GM23338 (cell line): ENCODE results near the gene RHOBTB3. TPM values are rescaled to one million over a fixed set of nuclear protein-coding genes. Genes with fewer than 3 reads are reported as not detected.
A peak's percentile ranks its signal among the peaks of the same experiment; 100 is the strongest.

Experiments
- ATAC-seq: fragments of 200-7000 bp; cut with Tn5 transposase; 3 replicates; pipeline ENCODE4 v1.9.1; 2020
- DNase-seq: peaks from one replicate; pipeline ENCODE4 v3.0.0-alpha.2; 2015; ENCODE audit warnings: low spot score
- H2AFZ ChIP-seq: fragments of 200-600 bp; sonication (generic); 2 replicates; pipeline ENCODE4 v1.8.0; 2016; ENCODE audit warnings: antibody characterized with exemption, mild to moderate bottlenecking, moderate library complexity
- H3F3A ChIP-seq: fragments of 200-600 bp; sonication (generic); replicated peaks from 2 replicates; pipeline ENCODE4 v1.8.0; 2017; ENCODE audit warnings: antibody characterized with exemption, mixed run types, low read depth
- H3K27ac ChIP-seq: fragments of 200-600 bp; sonication (generic); 2 replicates; pipeline ENCODE4 v1.6.1; 2016; ENCODE audit warnings: low read depth
- H3K27me3 ChIP-seq: fragments of 200-600 bp; sonication (generic); 2 replicates; pipeline ENCODE4 v1.8.0; 2016; ENCODE audit warnings: mild to moderate bottlenecking, mixed run types, moderate library complexity; ENCODE audit not compliant: insufficient read depth
- H3K36me3 ChIP-seq: fragments of 200-600 bp; sonication (generic); 2 replicates; pipeline ENCODE4 v1.8.0; 2016; ENCODE audit warnings: mild to moderate bottlenecking; ENCODE audit not compliant: insufficient read depth
- H3K4me1 ChIP-seq: fragments of 200-600 bp; sonication (generic); 2 replicates; pipeline ENCODE4 v1.8.0; 2016; ENCODE audit warnings: mild to moderate bottlenecking, moderate library complexity; ENCODE audit not compliant: insufficient read depth
- H3K4me2 ChIP-seq: fragments of 200-600 bp; sonication (generic); 2 replicates; pipeline ENCODE4 v1.7.1; 2017; ENCODE audit warnings: mixed run types
- H3K4me3 ChIP-seq: fragments of 200-600 bp; sonication (generic); 2 replicates; pipeline ENCODE4 v1.6.1; 2016; ENCODE audit warnings: mixed run types
- H3K79me2 ChIP-seq: fragments of 200-600 bp; sonication (generic); replicated peaks from 2 replicates; pipeline ENCODE4 v1.8.0; 2017; ENCODE audit warnings: mild to moderate bottlenecking; ENCODE audit not compliant: insufficient read depth
- H3K9me2 ChIP-seq: fragments of 200-600 bp; sonication (generic); 2 replicates; pipeline ENCODE4 v1.8.0; 2017; ENCODE audit not compliant: insufficient read depth
- H4K20me1 ChIP-seq: fragments of 200-600 bp; sonication (generic); replicated peaks from 2 replicates; pipeline ENCODE4 v1.8.0; 2017; ENCODE audit warnings: mild to moderate bottlenecking; ENCODE audit not compliant: insufficient read depth
- H3K27ac Mint-ChIP-seq: 2 replicates; pipeline ENCODE4 v1.8.0; 2020; ENCODE audit warnings: inconsistent platforms, mild to moderate bottlenecking, moderate library complexity, mixed read lengths
- H3K27me3 Mint-ChIP-seq: 3 replicates; pipeline ENCODE4 v1.8.0; 2022; ENCODE audit warnings: low read depth, mild to moderate bottlenecking, moderate library complexity, mixed read lengths, inconsistent platforms; ENCODE audit not compliant: insufficient read depth, poor library complexity
- H3K36me3 Mint-ChIP-seq: 3 replicates; pipeline ENCODE4 v1.8.0; 2021; ENCODE audit warnings: low read depth, mild to moderate bottlenecking, inconsistent platforms, moderate library complexity, mixed read lengths
- H3K4me1 Mint-ChIP-seq: 3 replicates; pipeline ENCODE4 v1.8.0; 2020; ENCODE audit warnings: mild to moderate bottlenecking, inconsistent platforms, mixed read lengths
- H3K4me3 Mint-ChIP-seq: 3 replicates; pipeline ENCODE4 v1.8.0; 2021; ENCODE audit warnings: moderate library complexity, mild to moderate bottlenecking, inconsistent platforms, mixed read lengths
- H3K9me3 Mint-ChIP-seq: 3 replicates; pipeline ENCODE4 v1.8.0; 2020; ENCODE audit warnings: moderate library complexity, mild to moderate bottlenecking, inconsistent platforms, mixed read lengths
- CREB1 ChIP-seq: fragments of 250-450 bp; sonication (Bioruptor Pico); IDR thresholded peaks from 2 replicates; pipeline ENCODE4 v1.5.0; 2020; ENCODE audit warnings: low read depth, mild to moderate bottlenecking, moderate library complexity
- CTCF ChIP-seq, 2 experiments: fragments of 200-600 bp in 1 of 2; sonication (generic) in 1 of 2; conservative IDR thresholded peaks; 2 replicates each; pipeline versions ENCODE4 v1.5.1 to v1.6.1; 2016 to 2017; ENCODE audit warnings: antibody characterized with exemption in 2 of 2, low read depth in 2 of 2, mild to moderate bottlenecking in 2 of 2, moderate library complexity in 1 of 2
- ETS1 ChIP-seq: IDR thresholded peaks from 2 replicates; pipeline ENCODE4 v1.6.1; 2016; ENCODE audit warnings: antibody characterized with exemption
- EZH2phosphoT487 ChIP-seq: fragments of 200-600 bp; sonication (generic); IDR thresholded peaks from one replicate; pipeline ENCODE4 v1.8.1; 2018; ENCODE audit warnings: antibody characterized with exemption; ENCODE audit not compliant: unreplicated experiment
- JUNB ChIP-seq: IDR thresholded peaks from one replicate; pipeline ENCODE4 v1.6.1; 2016; ENCODE audit warnings: antibody characterized with exemption; ENCODE audit not compliant: unreplicated experiment
- POLR2AphosphoS5 ChIP-seq: IDR thresholded peaks from 2 replicates; pipeline ENCODE4 v1.6.1; 2016; ENCODE audit warnings: antibody characterized with exemption, low read depth
- STAT1 ChIP-seq: IDR thresholded peaks from one replicate; pipeline ENCODE4 v1.6.1; 2016; ENCODE audit warnings: antibody characterized with exemption; ENCODE audit not compliant: unreplicated experiment
- ZNF114 ChIP-seq: fragments of 250-450 bp; sonication (Bioruptor Pico); IDR thresholded peaks from 2 replicates; pipeline ENCODE4 v1.5.0; 2020; ENCODE audit warnings: mild to moderate bottlenecking, moderate library complexity
- ZNF331 ChIP-seq: fragments of 250-450 bp; sonication (Bioruptor Pico); IDR thresholded peaks from 2 replicates; pipeline ENCODE4 v1.5.0; 2020; ENCODE audit warnings: low read depth, mild to moderate bottlenecking, moderate library complexity
- polyA plus RNA-seq: library from polyadenylated mRNA; unstranded; fragments of >200 nt; fragmentation: Nextera tagmentation; extraction: Ambion mirVana; gene quantifications from 2 replicates; pipeline ENCODE4 v1.2.1, GENCODE V29; 2016
- total RNA-seq: library from RNA; depleted of rRNA; stranded (reverse); fragments of >200 nt; shearing (Covaris generic); gene quantifications from 2 replicates; pipeline ENCODE4 v1.2.3, GENCODE V29; 2014

Gene RHOBTB3
- total and polyA plus RNA-seq, 2 experiments from 2014 or later = 10.0 to 13.4 TPM

DNA sequence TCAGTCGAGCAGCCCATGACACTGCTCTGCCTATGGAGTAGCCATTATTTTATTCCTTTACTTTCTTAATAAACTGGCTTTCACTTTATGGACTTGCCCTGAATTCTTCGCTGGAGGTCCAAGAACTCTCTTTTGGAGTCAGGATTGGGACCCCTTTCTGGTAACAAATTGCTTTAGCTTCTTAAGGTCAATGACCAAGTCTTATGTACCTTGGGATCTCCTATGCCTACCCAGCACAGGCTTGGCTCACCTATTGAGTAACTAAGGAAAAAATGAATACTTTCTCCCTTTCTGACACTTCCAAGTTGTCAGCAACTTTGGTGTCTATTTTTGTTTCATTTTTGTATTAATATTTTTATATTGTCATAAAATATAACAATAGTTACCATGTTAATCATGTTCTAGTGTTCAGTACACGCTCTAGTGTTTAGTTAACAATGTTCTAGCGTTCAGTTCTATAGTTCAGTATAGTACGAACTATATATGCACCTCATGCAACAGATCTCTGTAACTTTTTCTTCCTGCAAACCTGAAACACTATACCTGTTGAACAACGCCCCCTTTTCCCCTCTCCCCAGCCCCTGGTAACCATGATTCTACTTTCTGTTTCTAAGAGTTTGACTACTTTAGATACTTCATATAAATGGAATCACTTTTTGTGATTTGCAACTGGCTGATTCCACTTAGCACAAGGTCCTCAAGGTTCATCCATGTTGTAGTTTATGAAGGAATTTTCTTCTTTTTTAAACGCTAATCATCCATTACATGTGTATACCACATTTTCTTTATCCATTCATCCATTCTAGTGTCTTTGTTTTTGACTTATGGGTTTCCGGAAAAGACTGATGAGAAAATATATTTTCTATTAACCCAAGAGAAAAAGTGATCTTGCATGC, 1.8 kb upstream of the RHOBTB3 start (continued):
- TF ChIP-seq CTCF (conservative IDR thresholded peaks at IDR 0.05; ENCODE audit: low read depth in 2 of 2) = no peak
- no peak for TF ChIP-seq CREB1
- TF ChIP-seq ETS1 = no peak
- TF ChIP-seq POLR2AphosphoS5 = no peak
- no peak for TF ChIP-seq ZNF331 (CRISPR knock-in tag)
- no peak for TF ChIP-seq ZNF114 (CRISPR knock-in tag)
- no peak for TF ChIP-seq STAT1
- no peak for TF ChIP-seq EZH2phosphoT487

- Mint-ChIP-seq H3K4me1 (peaks cover 53% of the 10 kb centered on the region), H3K4me3 (peak overlapping the region; percentile 87), H3K36me3 (no peaks in the 10 kb centered on the region), H3K27ac (no peak overlapping the region), H3K27me3 (peaks cover 18% of the 10 kb centered on the region), H3K9me3 (no peaks in the 10 kb centered on the region)
- no peaks in the 10 kb centered on the region for H3K9me2 ChIP-seq
- no peak overlapping the region for H3K27ac ChIP-seq
- H3K36me3 ChIP-seq = no peaks in the 10 kb centered on the region
- no peaks in the 10 kb centered on the region for H3K79me2 ChIP-seq
- peaks cover 73% of the 10 kb centered on the region for H3K27me3 ChIP-seq
- peaks cover 29% of the 10 kb centered on the region for H3K4me1 ChIP-seq
- ATAC-seq (no peak), DNase-seq (no peak)
- peak overlapping the region; percentile 92 for H3K4me2 ChIP-seq
- no peaks in the 10 kb centered on the region for H3F3A ChIP-seq
- peak overlapping the region; percentile 26 for H2AFZ ChIP-seq
- no peaks in the 10 kb centered on the region; the same call in 1 of the 2 replicates for H4K20me1 ChIP-seq
- TF ChIP-seq JUNB = no peak
- TF ChIP-seq STAT1 = no peak
- TF ChIP-seq CREB1 = no peak
- TF ChIP-seq ZNF114 (CRISPR knock-in tag) = no peak
- peak overlapping the region; percentile 62 for H3K4me3 ChIP-seq
Observed at GRCh38 chr5:95730011-95730700, 980 bp upstream of the RHOBTB3 start.
